Keratinocyte (primary cell): Measurements from ENCODE around the gene CCDC92. TPM values are rescaled to one million over a fixed set of nuclear protein-coding genes. Genes with fewer than 3 reads are reported as not detected.

Experiments used
- DNase-seq: peaks from one replicate; pipeline ENCODE4 v3.0.0-alpha.2; 2011; ENCODE audit warnings: low read depth, missing footprints, low spot score
- FAIRE-seq: peaks from 2 replicates; lab custom pipeline; 2011; peaks lifted over from hg19 to GRCh38; lab: Jason Lieb, UNC
- H2AFZ ChIP-seq: 2 replicates; pipeline ENCODE4 v1.6.0; 2012; ENCODE audit warnings: low read length, control low read depth, inconsistent platforms; ENCODE audit not compliant: control insufficient read depth
- H3K27ac ChIP-seq: 2 replicates; pipeline ENCODE4 v1.5.1; 2011; ENCODE audit warnings: low read length; ENCODE audit not compliant: control insufficient read depth, insufficient read depth
- H3K27me3 ChIP-seq: 3 replicates; pipeline ENCODE4 v1.6.0; 2011; ENCODE audit warnings: low read length; ENCODE audit not compliant: control insufficient read depth, insufficient read depth; ENCODE audit errors: extremely low read depth
- H3K36me3 ChIP-seq, 2 experiments: 2 replicates in 1 of 2; 3 replicates in 1 of 2; pipeline ENCODE4 v1.5.1; 2011; ENCODE audit warnings: low read length in 2 of 2, mild to moderate bottlenecking in 1 of 2; ENCODE audit not compliant: control insufficient read depth in 2 of 2, insufficient read depth in 2 of 2; ENCODE audit errors: extremely low read depth in 1 of 2
- H3K4me1 ChIP-seq: 3 replicates; pipeline ENCODE4 v1.5.1; 2011; ENCODE audit warnings: low read length; ENCODE audit not compliant: control insufficient read depth, insufficient read depth; ENCODE audit errors: extremely low read depth
- H3K4me2 ChIP-seq: 3 replicates; pipeline ENCODE4 v1.6.0; 2011; ENCODE audit warnings: low read depth, low read length; ENCODE audit not compliant: control insufficient read depth, insufficient read depth; ENCODE audit errors: extremely low read depth
- H3K4me3 ChIP-seq, 3 experiments: fragments of 200-600 bp in 1 of 3; sonication (generic) in 1 of 3; 2 replicates in 2 of 3; 3 replicates in 1 of 3; pipeline ENCODE4 v1.5.1; 2011 to 2016; ENCODE audit warnings: low read length in 3 of 3, mild to moderate bottlenecking in 3 of 3, control low read depth in 2 of 3, inconsistent platforms in 1 of 3, low read depth in 1 of 3, mixed read lengths in 1 of 3, mixed run types in 1 of 3, moderate library complexity in 1 of 3; ENCODE audit not compliant: control insufficient read depth in 2 of 3, insufficient read depth in 2 of 3; ENCODE audit errors: extremely low read depth in 1 of 3
- H3K79me2 ChIP-seq: 2 replicates; pipeline ENCODE4 v1.6.0; 2012; ENCODE audit warnings: low read length; ENCODE audit not compliant: control insufficient read depth, insufficient read depth
- H3K9ac ChIP-seq: 3 replicates; pipeline ENCODE4 v1.6.0; 2011; ENCODE audit warnings: low read length; ENCODE audit not compliant: control insufficient read depth, insufficient read depth; ENCODE audit errors: extremely low read depth
- H3K9me1 ChIP-seq: 3 replicates; pipeline ENCODE4 v1.6.0; 2011; ENCODE audit warnings: low read length; ENCODE audit not compliant: control insufficient read depth, insufficient read depth; ENCODE audit errors: extremely low read depth
- H3K9me3 ChIP-seq: 2 replicates; pipeline ENCODE4 v1.5.1; 2012; ENCODE audit warnings: low read depth, low read length; ENCODE audit not compliant: control insufficient read depth
- H4K20me1 ChIP-seq: 3 replicates; pipeline ENCODE4 v1.6.0; 2011; ENCODE audit warnings: low read length; ENCODE audit not compliant: control insufficient read depth, insufficient read depth; ENCODE audit errors: extremely low read depth
- CTCF ChIP-seq, 3 experiments: IDR thresholded peaks in 1 of 3; conservative IDR thresholded peaks in 1 of 3; optimal IDR thresholded peaks in 1 of 3; 2 replicates in 2 of 3; 3 replicates in 1 of 3; pipeline versions ENCODE3 to v1.5.1; 2011; ENCODE audit warnings: low read length in 3 of 3, mild to moderate bottlenecking in 3 of 3, moderate library complexity in 2 of 3, control low read depth in 1 of 3, inconsistent platforms in 1 of 3; ENCODE audit not compliant: insufficient read depth in 2 of 3; ENCODE audit errors: extremely low read depth in 1 of 3
- EZH2 ChIP-seq: IDR thresholded peaks from one replicate; pipeline ENCODE4 v1.6.1; 2012; ENCODE audit warnings: inconsistent platforms, mild to moderate bottlenecking, low read length, moderate library complexity
- dilution Hi-C: fragments of 300-500 bp; cut with MboI; formaldehyde crosslinking; loops from one replicate; pipeline ENCODE4 v1.7.0; 2020; ENCODE audit warnings: low sequenced_read_pairs; ENCODE audit not compliant: extremely low pct_ligation_motif_present
- polyA plus RNA-seq, 5 experiments: library from polyadenylated mRNA; depleted of rRNA in 3 of 5; stranded (reverse) in 3 of 5; stranded (forward) in 1 of 5; unstranded in 1 of 5; fragments of >200 nt; gene quantifications; 1 replicate in 1 of 5; 2 replicates in 3 of 5; 3 replicates in 1 of 5; pipeline versions ENCODE4 v1.2.1 to v1.2.3, GENCODE V29; 2011 to 2012; ENCODE audit warnings: missing spikeins in 2 of 5, low read depth in 1 of 5, low replicate concordance in 1 of 5

CCDC92 gene
- polyA plus RNA-seq, 1 donor (not counting 4 experiments of a cell fraction or from before 2014, with no cell fraction given) = 8.3 TPM

- FAIRE-seq (no peak), DNase-seq (no peak)
- Histone ChIP-seq H4K20me1 (no peaks in the 10 kb centered on the region), H3K9me3 (no peaks in the 10 kb centered on the region), H2AFZ (no peak overlapping the region), H3K4me2 (no peak overlapping the region), H3K79me2 (no peaks in the 10 kb centered on the region), H3K4me1 (no peaks in the 10 kb centered on the region), H3K36me3 (peaks cover 3 to 10% of the 10 kb centered on the region in 2 experiments), H3K9me1 (no peaks in the 10 kb centered on the region), H3K27me3 (no peaks in the 10 kb centered on the region), H3K27ac (no peak overlapping the region), H3K9ac (no peak overlapping the region), H3K4me3 (no peak overlapping the region)
- TF ChIP-seq EZH2 = no peak
- no peak for TF ChIP-seq CTCF (optimal IDR thresholded peaks at IDR 0.05 in 1 of 3, IDR thresholded peaks at IDR 0.05 in 1 of 3, conservative IDR thresholded peaks at IDR 0.05 in 1 of 3; ENCODE audit: extremely low read depth in 1 of 3, insufficient read depth in 2 of 3, low read length in 3 of 3)
- dilution Hi-C loops = no loop called here
Measured at GRCh38 chr12:124017064-124017463, 44.4 kb upstream of the CCDC92 start.

GRCh38 chr12:124015494-124016461 is 43.1 kb upstream of the CCDC92 start:
- Histone ChIP-seq H3K9ac (no peak overlapping the region), H3K4me2 (no peak overlapping the region), H3K4me3 (no peak overlapping the region), H4K20me1 (no peaks in the 10 kb centered on the region), H2AFZ (no peak overlapping the region), H3K27ac (no peak overlapping the region), H3K4me1 (peaks cover 1% of the 10 kb centered on the region), H3K36me3 (peaks cover 9 to 10% of the 10 kb centered on the region in 2 experiments), H3K9me1 (no peaks in the 10 kb centered on the region), H3K79me2 (no peaks in the 10 kb centered on the region), H3K9me3 (no peaks in the 10 kb centered on the region), H3K27me3 (no peaks in the 10 kb centered on the region)
- FAIRE-seq (no peak), DNase-seq (no peak)
- TF ChIP-seq CTCF (optimal IDR thresholded peaks at IDR 0.05 in 1 of 3, IDR thresholded peaks at IDR 0.05 in 1 of 3, conservative IDR thresholded peaks at IDR 0.05 in 1 of 3; ENCODE audit: extremely low read depth in 1 of 3, insufficient read depth in 2 of 3, low read length in 3 of 3) (no peak), EZH2 (no peak)
- dilution Hi-C loops = no loop called here
